HS-27A (cell line): ENCODE measurements around the gene JDP2.

Experiments
- DNase-seq: peaks from one replicate; pipeline ENCODE4 v3.0.0-alpha.2; 2012; ENCODE audit warnings: low read depth, missing footprints

The JDP2 gene

GRCh38 chr14:75484711-75485429, 57.0 kb downstream of the JDP2 start:
- DNase-seq = no peak

- no peak for DNase-seq
Observed at GRCh38 chr14:75486318-75486717, 58.5 kb downstream of the JDP2 start.

- no peak for DNase-seq
Observed at GRCh38 chr14:75487155-75487671, 59.4 kb downstream of the JDP2 start.

GRCh38 chr14:75489480-75489837, 61.6 kb downstream of the JDP2 start:
- DNase-seq = no peak

GRCh38 chr14:75491376-75491978, 63.7 kb downstream of the JDP2 start:
- DNase-seq = no peak

- no peak for DNase-seq
Observed at GRCh38 chr14:75492832-75493591, 65.2 kb downstream of the JDP2 start.

GRCh38 chr14:75493592-75494087, 65.8 kb downstream of the JDP2 start:
- DNase-seq = no peak

GRCh38 chr14:75494896-75495295, 67.1 kb downstream of the JDP2 start:
- DNase-seq = no peak

GRCh38 chr14:75495399-75495798, 67.6 kb downstream of the JDP2 start:
- no peak for DNase-seq

GRCh38 chr14:75495882-75496281, 68.1 kb downstream of the JDP2 start:
- no peak for DNase-seq

- no peak for DNase-seq
Observed at GRCh38 chr14:75496755-75497154, 68.9 kb downstream of the JDP2 start.

- DNase-seq = no peak
Observed at GRCh38 chr14:75497191-75497590, 69.4 kb downstream of the JDP2 start.

- no peak for DNase-seq
Observed at GRCh38 chr14:75497701-75498100, 69.9 kb downstream of the JDP2 start.

- DNase-seq = no peak
Observed at GRCh38 chr14:75499084-75499875, 71.5 kb downstream of the JDP2 start.

GRCh38 chr14:75501080-75501479, 73.3 kb downstream of the JDP2 start:
- DNase-seq = no peak

- DNase-seq = no peak
Observed at GRCh38 chr14:75504411-75504810, 76.6 kb downstream of the JDP2 start.

GRCh38 chr14:75506930-75507329, 79.1 kb downstream of the JDP2 start:
- no peak for DNase-seq

GRCh38 chr14:75510547-75510946, 82.7 kb downstream of the JDP2 start:
- no peak for DNase-seq

GRCh38 chr14:75511201-75511600, 83.4 kb downstream of the JDP2 start:
- no peak for DNase-seq

GRCh38 chr14:75513911-75514672, 86.3 kb downstream of the JDP2 start:
- no peak for DNase-seq
